GM21576 (cell line): ENCODE data around the gene NRG3.

Source experiments
- ATAC-seq: cut with Tn5 transposase; IDR thresholded peaks from one replicate; pipeline ENCODE4 v1.9.1; 2021; ENCODE audit warnings: mild to moderate bottlenecking, moderate library complexity; ENCODE audit not compliant: unreplicated experiment

Gene NRG3

DNA sequence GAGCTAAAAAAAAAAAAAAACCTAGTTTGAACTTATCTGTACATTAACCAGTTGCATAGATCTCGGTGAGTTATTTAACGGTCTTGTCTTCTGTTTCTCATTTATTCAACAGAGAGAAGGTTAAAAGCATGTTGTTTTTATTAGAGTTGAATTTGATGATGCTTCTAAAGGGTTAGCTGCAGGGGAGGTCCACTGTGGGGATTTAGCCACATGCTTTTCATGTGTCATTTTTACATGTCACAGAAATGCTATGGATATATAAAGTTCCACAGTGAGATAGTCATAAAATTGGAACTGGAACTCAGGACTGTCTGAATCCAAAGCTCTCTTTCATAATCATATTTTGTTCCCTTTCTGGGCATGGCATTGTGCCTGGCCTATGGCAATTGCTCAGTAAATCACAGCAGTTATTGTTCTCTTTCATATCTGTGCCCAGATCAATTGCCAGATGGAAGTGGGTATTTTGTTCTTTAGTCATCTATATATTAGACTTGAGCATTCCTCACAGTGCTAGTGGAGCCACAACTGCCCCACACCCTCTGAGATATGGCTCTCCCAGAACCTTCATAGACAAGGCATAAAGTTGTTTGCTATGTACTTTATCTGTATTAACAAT lies 578.8 kb downstream of the NRG3 start:
- no peak for ATAC-seq

DNA sequence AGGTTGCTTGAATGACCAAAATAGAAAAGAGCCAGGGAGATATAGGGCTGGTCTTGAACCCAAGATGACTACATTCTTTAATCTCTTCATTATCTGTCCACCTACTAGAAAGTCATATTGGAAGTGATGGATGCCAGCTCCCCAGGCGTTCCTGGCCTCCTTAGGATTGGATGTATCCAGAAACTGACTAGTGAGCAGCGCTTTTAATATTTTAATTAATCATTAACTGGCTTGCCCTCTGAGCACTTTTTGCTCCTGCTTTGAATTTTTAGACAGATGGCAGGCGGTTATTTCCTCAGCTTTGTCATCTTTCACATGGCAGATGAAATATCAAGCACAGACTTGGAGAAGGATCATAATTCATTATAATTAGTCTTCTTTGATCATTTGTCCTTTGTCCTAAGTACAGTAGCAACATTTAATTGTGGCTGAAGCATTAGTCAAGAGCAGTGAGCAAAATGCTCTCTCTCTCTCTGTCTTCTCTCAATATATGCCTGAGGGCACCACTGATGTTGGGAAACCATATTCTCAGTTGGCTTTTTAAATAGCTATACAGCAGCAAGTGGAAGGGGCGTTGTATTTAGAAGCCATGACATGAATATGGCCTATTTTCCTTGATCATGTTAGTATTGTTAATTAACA lies 588.0 kb downstream of the NRG3 start:
- ATAC-seq = no peak

- ATAC-seq = no peak
Measured at GRCh38 chr10:82463614-82464013, 588.6 kb downstream of the NRG3 start.

DNA sequence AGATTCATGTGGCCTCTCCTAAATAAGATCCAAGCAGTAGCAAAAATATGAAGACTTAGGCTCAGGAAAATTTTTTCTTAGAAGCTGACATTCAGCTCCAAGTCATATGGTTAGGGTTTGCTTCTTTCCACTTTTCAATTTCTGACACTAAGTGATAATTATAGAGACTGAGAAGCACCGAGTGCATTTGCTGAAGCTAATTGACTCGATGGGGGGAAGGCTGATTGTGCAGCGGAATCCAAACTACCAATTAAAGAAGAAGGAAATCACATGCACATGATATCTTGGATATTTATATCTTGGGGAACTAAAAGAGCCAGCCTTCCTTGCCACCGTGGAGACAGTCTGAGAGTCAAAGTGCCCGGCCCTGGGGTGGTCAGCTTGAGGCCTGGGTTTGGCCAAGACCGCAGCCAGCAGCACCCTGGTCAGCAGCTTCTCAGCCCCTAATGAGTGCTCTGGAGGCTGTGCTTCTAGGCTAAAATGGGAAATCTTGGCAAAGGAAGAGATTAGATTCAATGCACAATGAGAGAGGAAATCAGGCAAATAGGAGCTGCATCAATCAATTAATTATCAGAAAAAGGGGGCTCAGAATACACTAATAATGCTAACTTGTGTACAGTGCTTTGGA lies 589.3 kb downstream of the NRG3 start:
- no peak for ATAC-seq

DNA sequence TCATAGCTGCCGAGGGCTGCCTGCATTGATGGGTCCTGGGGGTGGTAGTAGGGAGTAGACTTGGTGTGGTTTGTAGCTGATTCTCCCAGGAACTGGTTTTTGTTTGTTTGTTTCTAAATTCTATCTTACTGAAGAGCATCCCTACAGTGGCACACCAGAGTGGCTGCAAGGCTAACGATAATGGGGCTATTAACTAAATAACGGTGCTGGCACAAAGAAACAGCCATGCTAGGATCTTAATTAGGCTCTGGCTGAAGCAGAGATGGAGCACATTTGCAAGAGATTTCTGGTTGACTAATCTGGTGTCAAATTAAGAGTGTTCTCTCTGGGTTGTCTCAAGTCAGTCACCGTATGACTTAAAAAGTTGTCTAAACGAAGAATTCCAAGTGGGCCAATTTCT lies 590.0 kb downstream of the NRG3 start:
- no peak for ATAC-seq

DNA sequence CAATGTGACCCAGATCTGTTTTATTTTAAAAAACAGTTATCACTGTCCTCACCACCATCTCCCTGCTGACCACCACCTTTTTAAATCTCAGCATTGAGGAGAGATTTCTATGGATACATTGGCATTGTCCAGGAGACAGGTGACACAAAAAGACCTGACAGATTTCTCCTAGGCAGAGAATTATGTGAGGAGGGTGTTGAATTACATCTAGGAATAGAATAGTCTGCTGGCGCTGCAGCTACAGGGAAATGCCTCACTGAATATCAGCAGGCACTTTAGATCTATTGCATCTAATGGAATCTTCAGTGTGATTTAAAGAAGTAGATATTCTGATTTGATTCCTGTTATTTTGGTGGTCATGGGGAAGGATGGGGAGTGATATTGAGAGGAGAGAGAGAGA lies 593.5 kb downstream of the NRG3 start:
- no peak for ATAC-seq

GRCh38 chr10:82472406-82473335 lies 597.7 kb downstream of the NRG3 start:
- no peak for ATAC-seq

- ATAC-seq = no peak
Measured at GRCh38 chr10:82477776-82478175, 602.8 kb downstream of the NRG3 start.

DNA sequence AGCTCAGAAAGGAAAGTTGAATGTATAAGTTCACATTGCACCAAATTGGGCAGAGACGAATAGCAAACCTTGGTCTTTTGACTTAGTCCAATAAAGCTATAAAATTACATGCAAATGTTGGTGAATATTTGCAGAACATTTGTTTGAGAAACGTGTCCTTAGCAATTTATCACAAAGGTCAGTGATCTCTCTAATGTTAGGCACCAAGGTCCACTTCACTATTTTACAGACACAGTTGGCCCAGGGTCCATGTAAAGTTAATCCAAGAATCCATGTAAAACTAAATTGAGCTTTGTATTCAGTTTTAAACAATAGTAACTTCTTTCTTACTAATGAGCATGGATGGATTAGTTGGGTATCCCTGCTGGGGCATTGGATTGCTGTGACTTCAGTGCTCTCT lies 617.7 kb downstream of the NRG3 start:
- no peak for ATAC-seq

- no peak for ATAC-seq
Measured at GRCh38 chr10:82496114-82496513, 621.1 kb downstream of the NRG3 start.

DNA sequence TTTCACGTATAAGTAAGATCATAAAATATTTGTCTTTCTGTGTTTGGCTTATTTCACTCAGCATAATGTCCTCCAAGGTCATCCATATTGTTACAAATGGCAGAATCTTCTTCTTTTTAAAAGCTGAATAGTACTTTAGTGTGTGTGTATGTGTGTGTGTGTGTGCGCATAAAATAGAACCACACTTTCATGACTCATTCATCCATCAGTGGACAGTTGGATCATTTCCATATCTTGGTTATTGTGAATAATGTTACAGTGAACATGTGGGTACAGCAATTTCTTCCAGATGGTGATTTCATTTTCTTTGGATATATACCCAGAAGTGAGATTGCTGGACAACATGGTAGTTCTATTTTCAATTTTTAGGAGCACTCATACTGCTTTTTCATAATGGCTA lies 622.4 kb downstream of the NRG3 start:
- ATAC-seq = no peak

- no peak for ATAC-seq
Measured at GRCh38 chr10:82498976-82499375, 624.0 kb downstream of the NRG3 start.

- no peak for ATAC-seq
Measured at GRCh38 chr10:82505009-82505408, 630.0 kb downstream of the NRG3 start.

- ATAC-seq = no peak
Measured at GRCh38 chr10:82506680-82507376, 631.8 kb downstream of the NRG3 start.

- ATAC-seq = no peak
Measured at GRCh38 chr10:82515256-82515655, 640.3 kb downstream of the NRG3 start.

- no peak for ATAC-seq
Measured at GRCh38 chr10:82529062-82529461, 654.1 kb downstream of the NRG3 start.

DNA sequence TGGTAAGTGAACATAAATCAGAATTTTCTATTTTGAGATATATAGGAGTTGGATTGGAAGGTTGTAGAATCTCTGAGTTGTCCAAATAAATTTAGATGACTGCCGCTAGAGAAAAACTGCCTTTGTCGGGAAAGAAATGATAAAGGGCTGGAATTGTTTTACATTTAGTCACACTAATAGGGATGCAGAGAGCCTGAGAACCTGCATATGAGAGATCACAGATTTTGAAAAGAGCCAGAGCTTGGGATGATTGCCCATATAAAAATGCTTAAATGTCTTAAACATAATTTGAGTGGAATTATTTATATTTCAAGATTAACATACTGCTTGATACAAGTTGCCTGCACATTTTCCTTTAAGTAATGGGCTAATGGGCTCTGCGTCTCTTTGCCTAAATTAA lies 660.5 kb downstream of the NRG3 start:
- no peak for ATAC-seq

DNA sequence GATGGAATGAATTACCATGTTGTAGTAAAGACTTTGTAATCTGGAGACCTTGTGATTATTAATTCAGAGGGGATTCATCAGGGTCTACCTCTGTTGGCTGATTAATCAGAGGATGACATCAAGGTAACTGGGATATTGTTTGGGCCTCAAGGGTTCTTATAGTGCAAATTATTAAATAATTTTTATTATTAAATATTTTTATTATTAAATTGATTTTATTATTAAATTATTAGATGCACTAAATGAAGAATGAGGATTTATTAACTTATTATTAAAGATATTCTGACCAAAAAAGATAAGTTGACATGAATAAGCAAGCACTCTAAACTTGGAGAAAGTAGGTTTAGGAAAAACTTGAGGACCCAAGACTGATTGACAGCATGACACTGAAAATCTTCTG lies 661.7 kb downstream of the NRG3 start:
- no peak for ATAC-seq

- ATAC-seq = no peak
Measured at GRCh38 chr10:82538272-82538671, 663.3 kb downstream of the NRG3 start.

DNA sequence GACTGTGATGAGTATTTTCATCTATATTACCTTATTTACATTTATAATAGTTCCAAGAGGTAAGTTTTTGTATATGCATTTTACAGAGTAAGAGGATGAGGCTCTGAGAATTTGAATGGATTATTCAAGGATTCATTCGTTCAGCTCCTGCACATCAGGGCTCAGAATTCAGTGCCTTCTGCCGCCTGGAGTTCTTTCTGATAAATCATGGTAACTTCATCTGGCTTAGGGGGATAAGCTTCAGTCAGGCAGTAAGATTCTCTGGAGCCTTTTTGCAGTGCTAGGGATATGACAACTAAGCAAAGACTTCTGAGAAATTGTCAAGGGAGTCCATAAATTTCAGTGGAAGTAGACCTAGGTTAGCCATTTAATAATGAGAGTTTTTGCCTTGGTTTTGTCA lies 668.6 kb downstream of the NRG3 start:
- ATAC-seq = no peak

DNA sequence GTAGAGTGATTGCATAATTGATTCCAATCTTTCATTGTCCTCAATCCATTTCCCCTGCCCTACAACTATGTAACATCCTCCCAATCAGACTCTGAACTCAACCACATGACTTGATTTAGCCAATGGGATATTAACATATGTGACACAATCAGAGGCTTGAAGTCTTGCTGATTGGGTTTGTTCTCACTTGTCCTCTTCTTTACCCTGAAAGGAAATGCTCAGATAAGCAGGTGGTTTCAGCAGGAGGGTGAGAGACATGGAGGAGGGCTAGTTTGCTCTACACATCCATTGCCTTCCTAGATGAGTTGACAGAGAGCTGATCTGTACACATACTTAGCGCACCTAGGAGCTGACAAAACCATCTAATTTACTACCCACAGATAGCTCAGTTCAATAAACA lies 669.4 kb downstream of the NRG3 start:
- ATAC-seq = no peak
